ENCODE results near the gene TBXAS1. TPM values are rescaled to one million over a fixed set of nuclear protein-coding genes. Genes with fewer than 3 reads are reported as not detected.
A peak's percentile ranks its signal among the peaks of the same experiment; 100 is the strongest.

TBXAS1 gene
- total RNA-seq, 1 donor from 2014 or later: 0.26 TPM

DNA sequence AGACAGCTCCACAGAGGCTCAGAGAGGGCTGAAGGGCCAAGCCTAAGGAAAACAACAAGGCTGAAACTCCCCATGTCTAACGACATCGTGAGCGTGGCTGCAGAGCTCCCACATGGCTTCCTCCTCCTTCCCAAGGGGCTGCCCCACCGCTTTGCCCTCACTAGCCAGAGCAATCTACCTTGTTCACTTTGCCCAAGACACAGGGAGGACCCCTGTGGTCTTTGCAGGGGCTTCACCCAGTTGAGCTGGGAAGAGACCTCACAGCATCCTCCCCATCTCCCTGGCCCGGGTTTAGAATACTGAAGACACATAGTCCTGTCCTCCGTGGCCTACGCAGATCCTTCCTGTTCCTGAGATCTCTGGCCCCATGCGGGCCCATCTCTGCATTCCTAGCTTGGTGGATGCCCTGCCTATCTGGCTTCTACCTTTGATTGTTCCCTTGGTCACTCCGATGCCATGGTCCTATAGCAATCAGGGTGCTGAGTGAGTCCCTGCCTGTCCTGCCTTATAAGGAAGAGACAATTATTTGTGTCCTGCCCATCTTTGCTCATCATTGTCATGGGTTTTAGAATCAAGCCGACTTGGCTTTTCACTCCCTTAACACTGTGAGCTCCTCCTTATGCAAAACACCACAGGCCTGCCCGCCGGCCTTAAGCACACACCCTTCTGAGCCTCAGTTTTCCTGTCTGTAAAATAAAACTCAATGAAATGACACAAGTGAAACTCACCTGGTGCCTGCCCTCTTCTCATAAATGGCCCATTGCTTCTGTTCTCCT lies 160.5 kb downstream of the TBXAS1 start:
- Histone ChIP-seq H3K36me3 (ENCODE audit: control insufficient read depth, insufficient read depth, low read length) (no peaks in the 10 kb centered on the region), H3K27me3 (ENCODE audit: control insufficient read depth, insufficient read depth, low read length) (no peaks in the 10 kb centered on the region), H3K4me3 (ENCODE audit: low read depth, low read length) (no peak overlapping the region)
- FAIRE-seq (peak; percentile 32), DNase-seq (ENCODE audit: low read depth) (no peak)
- TF ChIP-seq, protein P1, sequence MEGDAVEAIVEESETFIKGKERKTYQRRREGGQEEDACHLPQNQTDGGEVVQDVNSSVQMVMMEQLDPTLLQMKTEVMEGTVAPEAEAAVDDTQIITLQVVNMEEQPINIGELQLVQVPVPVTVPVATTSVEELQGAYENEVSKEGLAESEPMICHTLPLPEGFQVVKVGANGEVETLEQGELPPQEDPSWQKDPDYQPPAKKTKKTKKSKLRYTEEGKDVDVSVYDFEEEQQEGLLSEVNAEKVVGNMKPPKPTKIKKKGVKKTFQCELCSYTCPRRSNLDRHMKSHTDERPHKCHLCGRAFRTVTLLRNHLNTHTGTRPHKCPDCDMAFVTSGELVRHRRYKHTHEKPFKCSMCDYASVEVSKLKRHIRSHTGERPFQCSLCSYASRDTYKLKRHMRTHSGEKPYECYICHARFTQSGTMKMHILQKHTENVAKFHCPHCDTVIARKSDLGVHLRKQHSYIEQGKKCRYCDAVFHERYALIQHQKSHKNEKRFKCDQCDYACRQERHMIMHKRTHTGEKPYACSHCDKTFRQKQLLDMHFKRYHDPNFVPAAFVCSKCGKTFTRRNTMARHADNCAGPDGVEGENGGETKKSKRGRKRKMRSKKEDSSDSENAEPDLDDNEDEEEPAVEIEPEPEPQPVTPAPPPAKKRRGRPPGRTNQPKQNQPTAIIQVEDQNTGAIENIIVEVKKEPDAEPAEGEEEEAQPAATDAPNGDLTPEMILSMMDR (IDR thresholded peaks at IDR 0.05; ENCODE audit: insufficient read depth, low read length, severe bottlenecking): no peak

DNA sequence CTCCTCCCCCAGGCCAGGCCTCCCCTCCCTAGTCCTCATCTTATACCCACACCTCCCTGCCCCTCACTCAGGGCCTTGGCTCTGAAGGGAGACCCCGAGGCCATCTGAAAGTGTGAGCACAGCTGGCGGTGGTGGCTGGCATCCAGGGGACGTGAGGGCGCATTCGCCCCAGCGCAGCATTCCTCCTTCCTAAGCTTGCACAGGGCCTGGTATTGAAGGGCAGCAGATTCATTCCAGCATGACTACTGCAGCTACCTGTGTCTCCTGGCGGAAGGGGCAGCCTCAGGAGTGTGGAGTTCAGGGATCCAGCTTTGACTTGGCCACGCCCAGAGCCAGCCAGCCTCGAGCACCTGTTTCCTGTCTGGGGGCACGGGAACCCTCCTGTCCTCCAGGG lies 161.1 kb downstream of the TBXAS1 start:
- H3K4me3 ChIP-seq (ENCODE audit: low read depth, low read length): no peak overlapping the region
- no peak for FAIRE-seq
- DNase-seq (ENCODE audit: low read depth): no peak
- no peaks in the 10 kb centered on the region for H3K36me3 ChIP-seq (ENCODE audit: control insufficient read depth, insufficient read depth, low read length)
- TF ChIP-seq, protein P1 (IDR thresholded peaks at IDR 0.05; ENCODE audit: insufficient read depth, low read length, severe bottlenecking): no peak
- no peaks in the 10 kb centered on the region for H3K27me3 ChIP-seq (ENCODE audit: control insufficient read depth, insufficient read depth, low read length)

DNA sequence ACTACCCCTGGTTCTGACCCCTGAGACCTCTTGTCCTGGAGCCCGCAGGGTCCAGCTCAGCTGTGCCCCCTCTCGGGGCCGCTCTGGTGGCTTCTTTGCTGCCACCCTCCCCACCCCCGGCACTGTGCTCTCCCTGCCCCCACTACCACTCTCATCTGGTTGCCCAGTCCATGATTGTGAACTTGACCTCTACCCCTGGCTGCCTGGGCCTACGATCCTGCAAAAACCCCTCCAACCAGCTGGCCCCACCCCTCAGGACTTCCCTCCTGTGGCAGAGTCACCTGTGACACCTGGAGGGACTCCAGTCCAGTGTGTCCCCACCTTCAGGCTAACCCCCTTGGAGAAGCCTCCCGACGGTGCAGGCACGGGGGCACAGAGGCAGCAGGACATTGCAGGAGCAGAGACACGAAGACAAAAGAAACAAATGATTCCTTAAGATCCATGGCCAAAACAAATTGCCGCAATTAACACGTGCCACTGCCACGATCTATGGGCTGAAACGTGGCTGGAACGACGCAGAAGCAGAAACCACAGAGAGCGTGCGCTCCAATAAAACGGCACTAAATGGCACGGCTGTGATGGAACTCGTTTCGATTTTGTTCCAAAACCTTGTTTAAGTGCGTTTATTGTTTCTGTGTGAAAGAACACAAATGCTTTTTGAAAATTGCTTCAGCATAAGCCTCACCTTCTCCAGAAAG lies 161.7 kb downstream of the TBXAS1 start:
- FAIRE-seq (no peak), DNase-seq (ENCODE audit: low read depth) (no peak)
- Histone ChIP-seq H3K4me3 (ENCODE audit: low read depth, low read length) (no peak overlapping the region), H3K36me3 (ENCODE audit: control insufficient read depth, insufficient read depth, low read length) (no peaks in the 10 kb centered on the region), H3K27me3 (ENCODE audit: control insufficient read depth, insufficient read depth, low read length) (no peaks in the 10 kb centered on the region)
- TF ChIP-seq, protein P1 (IDR thresholded peaks at IDR 0.05; ENCODE audit: insufficient read depth, low read length, severe bottlenecking): no peak

DNA sequence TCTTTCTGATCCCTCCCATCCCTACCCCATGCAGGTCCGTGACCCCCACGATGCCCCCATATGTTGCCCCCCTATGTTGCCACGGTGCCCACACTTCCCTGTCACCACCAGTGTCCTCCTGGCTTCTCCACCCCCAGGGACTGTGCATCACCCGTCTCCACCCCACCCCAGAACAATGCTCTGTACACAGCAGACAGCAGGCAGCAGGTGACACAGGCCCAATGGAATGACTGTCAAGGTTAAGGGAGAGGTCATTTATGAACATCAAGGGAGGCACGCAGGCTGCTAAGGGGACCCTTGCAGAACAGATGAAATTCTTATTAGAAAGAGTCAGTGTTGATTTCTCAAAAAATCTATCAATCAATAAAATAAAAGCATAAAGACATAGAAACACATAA lies 162.2 kb downstream of the TBXAS1 start:
- no peaks in the 10 kb centered on the region for H3K27me3 ChIP-seq (ENCODE audit: control insufficient read depth, insufficient read depth, low read length)
- H3K36me3 ChIP-seq (ENCODE audit: control insufficient read depth, insufficient read depth, low read length): no peaks in the 10 kb centered on the region
- DNase-seq (ENCODE audit: low read depth) (no peak), FAIRE-seq (no peak)
- no peak overlapping the region for H3K4me3 ChIP-seq (ENCODE audit: low read depth, low read length)
- TF ChIP-seq, protein P1 (IDR thresholded peaks at IDR 0.05; ENCODE audit: insufficient read depth, low read length, severe bottlenecking): no peak

DNA sequence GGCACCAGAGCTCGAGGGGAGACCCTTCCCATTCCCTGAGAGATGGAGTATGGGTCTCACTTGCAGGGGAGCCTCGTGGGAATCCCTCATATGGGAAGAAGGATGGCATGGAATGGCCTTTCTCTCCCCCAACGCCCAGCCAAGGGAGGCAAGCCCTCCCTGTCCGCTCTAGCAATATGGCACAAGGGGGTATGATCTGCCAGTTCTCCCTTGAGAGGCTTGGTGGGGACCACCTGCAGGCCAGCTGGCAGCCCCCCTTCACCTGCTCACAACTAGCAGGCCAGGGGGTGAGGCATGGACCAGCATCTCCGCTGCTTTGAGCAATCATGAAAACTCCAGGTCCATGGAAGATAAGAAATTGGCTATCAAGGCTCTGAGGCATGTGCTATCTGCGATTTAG lies 162.8 kb downstream of the TBXAS1 start:
- no peaks in the 10 kb centered on the region for H3K36me3 ChIP-seq (ENCODE audit: control insufficient read depth, insufficient read depth, low read length)
- DNase-seq (ENCODE audit: low read depth) (no peak), FAIRE-seq (peak; percentile 70)
- H3K27me3 ChIP-seq (ENCODE audit: control insufficient read depth, insufficient read depth, low read length): no peaks in the 10 kb centered on the region
- TF ChIP-seq, protein P1 (IDR thresholded peaks at IDR 0.05; ENCODE audit: insufficient read depth, low read length, severe bottlenecking): no peak
- H3K4me3 ChIP-seq (ENCODE audit: low read depth, low read length): no peak overlapping the region

Data from bronchial epithelial cell (primary cell).